Measurements from ENCODE around the gene HESX1.

The HESX1 gene

DNA sequence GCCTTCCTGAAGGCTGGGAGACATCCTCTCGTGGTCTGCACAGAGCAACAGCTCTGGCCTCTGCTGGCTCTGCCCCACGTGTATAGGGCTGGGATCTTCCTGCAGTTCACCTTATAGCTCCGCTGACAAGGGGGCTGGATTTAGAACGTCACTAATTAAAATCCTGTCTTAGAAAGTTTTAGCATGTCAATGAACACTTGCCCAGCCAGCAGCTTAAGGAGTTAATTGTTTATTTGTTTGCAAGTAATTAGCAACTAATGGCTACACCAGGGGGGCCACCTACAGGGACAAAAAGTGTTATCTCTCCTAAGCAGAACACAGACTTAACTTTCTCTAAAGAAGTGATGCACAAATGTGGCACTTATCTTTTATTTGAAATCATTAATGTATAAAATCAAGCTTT is at the start of gene HESX1:
HESX1 (minus strand) TSS at position 84 of the 403 bp plus-strand sequence; CDS start at position 24, 60 bp downstream.
- TF ChIP-seq, protein P1, sequence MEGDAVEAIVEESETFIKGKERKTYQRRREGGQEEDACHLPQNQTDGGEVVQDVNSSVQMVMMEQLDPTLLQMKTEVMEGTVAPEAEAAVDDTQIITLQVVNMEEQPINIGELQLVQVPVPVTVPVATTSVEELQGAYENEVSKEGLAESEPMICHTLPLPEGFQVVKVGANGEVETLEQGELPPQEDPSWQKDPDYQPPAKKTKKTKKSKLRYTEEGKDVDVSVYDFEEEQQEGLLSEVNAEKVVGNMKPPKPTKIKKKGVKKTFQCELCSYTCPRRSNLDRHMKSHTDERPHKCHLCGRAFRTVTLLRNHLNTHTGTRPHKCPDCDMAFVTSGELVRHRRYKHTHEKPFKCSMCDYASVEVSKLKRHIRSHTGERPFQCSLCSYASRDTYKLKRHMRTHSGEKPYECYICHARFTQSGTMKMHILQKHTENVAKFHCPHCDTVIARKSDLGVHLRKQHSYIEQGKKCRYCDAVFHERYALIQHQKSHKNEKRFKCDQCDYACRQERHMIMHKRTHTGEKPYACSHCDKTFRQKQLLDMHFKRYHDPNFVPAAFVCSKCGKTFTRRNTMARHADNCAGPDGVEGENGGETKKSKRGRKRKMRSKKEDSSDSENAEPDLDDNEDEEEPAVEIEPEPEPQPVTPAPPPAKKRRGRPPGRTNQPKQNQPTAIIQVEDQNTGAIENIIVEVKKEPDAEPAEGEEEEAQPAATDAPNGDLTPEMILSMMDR (IDR thresholded peaks at IDR 0.05; ENCODE audit: insufficient read depth, missing control alignments), result no peak
- no peak for FAIRE-seq
- no peak for DNase-seq (ENCODE audit: insufficient read length, low spot score)

DNA sequence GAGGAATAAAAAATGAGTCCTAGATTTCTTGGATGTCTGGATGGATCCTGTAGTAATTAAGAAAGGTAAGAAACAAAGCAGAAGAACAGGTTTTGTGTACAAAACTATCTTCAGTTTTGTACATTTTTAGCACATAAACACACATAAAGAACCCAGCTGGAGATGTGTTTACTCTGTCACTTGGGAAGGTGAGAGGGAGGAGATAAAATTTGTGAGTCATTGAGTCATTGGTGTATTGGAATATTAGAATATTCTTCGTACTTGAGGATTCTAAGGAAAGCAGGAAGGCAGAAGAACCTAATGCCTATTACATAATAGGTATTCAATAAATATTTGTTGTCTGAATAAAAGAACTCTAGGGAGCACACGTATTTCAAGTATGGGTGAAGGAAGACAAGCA is 45.2 kb upstream of the HESX1 start:
- DNase-seq (ENCODE audit: insufficient read length, low spot score) (no peak), FAIRE-seq (no peak)
- TF ChIP-seq, protein P1 (IDR thresholded peaks at IDR 0.05; ENCODE audit: insufficient read depth, missing control alignments), result no peak

DNA sequence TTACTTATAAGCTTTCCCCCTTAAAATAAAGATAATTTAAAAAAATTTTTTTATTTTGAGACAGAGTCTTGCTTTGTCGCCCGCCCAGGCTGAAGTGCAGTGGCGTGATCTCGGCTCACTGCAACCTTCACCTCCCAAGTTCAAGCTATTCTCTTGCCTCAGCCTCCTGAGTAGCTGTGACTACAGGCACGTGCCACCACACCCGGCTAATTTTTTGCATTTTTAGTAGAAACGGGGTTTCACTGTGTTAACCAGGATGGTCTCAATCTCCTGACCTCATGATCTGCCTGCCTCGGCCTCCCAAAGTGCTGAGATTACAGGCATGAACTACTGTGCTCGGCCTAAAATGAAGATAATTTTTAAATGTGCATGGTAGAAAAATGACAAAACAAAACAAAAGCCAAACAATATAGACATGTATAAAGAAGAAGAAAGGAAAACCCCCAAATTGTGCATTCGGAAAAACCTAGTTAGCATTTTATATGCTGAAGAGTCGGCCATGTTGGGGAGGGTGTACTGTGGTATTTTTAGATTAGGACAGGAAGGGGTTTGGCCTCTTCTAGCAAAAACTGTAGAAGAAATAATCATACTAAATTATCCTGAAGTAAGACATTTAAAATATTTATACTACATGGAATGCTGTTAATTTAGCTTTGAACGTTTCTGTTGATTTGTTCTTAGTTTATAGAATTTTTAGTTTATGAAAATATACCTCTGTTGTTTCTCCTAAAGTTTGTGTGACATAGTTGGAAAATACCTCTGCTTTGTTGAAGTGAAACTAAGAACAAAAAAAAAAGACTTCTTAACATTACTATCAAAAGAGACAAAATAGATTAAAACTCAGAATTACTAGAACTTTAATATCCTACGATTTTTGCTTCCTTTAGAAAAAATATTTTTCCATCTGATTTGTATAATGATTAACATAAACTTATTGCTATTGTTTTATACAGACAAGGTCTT is 35.1 kb upstream of the HESX1 start:
- FAIRE-seq, result no peak
- TF ChIP-seq, protein P1 (IDR thresholded peaks at IDR 0.05; ENCODE audit: insufficient read depth, missing control alignments), result no peak

DNA sequence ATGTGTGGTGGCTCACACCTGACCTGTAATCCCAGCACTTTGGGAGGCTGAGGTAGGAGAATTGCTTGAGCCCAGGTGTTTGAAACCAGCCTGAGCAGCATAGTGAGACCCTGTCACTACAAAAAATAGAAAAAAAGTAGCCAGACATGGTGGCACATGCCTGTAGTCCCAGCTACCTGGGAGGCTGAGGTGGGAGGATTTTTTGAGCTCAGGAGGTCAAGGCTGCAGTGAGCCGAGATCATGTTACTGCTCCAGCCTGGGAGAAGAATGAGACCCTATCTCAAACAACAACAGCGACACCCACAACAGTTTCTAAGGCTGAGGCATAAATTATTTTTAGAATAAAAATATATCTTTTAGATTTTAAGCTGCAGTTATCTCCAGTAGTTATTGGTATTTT is 34.0 kb upstream of the HESX1 start:
- no peak for DNase-seq (ENCODE audit: insufficient read length, low spot score)
- TF ChIP-seq, protein P1 (IDR thresholded peaks at IDR 0.05; ENCODE audit: insufficient read depth, missing control alignments), result no peak
- no peak for FAIRE-seq

More for the DNA sequence above, 35.1 kb upstream of the HESX1 start:
- no peak for DNase-seq (ENCODE audit: insufficient read length, low spot score)

DNA sequence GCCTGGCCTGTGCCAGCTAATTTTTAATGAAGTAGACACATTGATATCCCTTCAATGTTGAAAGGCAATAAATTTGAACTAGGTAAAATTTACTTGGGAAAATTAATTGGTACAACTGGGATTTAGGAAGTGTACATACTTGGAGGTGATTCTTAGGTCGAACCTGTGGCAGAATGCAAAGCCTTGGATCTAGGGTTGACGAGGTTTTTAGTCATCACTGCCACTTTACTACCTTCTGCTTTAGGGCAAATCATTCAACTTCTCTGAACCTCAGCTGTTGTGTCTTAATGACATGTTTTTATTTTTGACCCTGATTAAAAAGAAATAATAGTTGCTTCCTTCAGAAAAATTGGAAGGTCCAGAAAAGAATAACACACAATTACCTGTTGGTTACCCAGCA is 30.2 kb upstream of the HESX1 start:
- FAIRE-seq (no peak), DNase-seq (ENCODE audit: insufficient read length, low spot score) (no peak)

DNA sequence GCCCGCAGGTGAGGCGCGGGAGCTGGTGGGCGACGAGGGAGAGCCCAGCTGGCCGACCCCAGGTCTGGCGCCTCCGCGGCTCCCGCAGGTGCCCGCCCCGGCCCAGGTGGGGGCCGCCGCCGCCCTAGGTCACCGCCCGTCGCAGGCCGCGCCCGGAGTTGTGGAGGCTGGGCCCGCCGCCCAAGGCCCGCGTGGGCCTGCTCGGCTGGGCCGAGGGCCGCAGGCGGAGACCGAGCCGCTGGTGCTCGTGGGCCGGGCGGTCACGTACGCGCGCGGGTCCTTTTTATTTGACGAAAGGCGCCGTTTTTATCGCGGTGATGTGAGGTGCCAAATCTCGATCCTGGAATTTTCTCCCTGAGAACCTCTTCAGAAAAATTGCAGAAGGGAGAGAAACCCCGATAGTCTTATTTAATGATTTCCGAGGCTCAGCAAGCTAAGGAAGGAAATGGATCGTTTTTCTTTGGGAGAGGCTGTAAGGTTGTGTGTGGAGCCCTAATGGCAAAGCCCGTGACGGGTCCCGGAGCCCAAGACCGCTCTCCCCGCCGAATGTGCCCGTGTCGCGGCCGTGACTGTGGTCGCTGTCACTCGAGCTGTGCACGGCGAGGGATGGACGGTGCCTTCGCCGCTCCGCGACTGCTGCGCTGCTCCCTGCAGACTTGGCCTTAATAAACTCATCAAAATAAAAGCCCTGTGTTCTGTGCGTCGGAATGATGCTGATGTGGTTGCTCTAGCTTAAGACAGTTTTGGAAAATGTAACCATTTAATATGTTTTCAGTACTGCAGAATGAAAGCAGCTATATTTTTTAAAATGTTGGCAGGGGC is 28.4 kb upstream of the HESX1 start:
- FAIRE-seq (no peak), DNase-seq (ENCODE audit: insufficient read length, low spot score) (no peak)
- TF ChIP-seq, protein P1 (IDR thresholded peaks at IDR 0.05; ENCODE audit: insufficient read depth, missing control alignments), result no peak

More for the DNA sequence above, 30.2 kb upstream of the HESX1 start:
- TF ChIP-seq, protein P1 (IDR thresholded peaks at IDR 0.05; ENCODE audit: insufficient read depth, missing control alignments), result no peak

Data from D721Med (cell line).